Eye (tissue), 1 donor: ENCODE results near the gene NFKB2.

ENCODE experiments used
- DNase-seq: peaks from one replicate; pipeline ENCODE4 v3.0.0-alpha.2; 2015

NFKB2 gene

DNA sequence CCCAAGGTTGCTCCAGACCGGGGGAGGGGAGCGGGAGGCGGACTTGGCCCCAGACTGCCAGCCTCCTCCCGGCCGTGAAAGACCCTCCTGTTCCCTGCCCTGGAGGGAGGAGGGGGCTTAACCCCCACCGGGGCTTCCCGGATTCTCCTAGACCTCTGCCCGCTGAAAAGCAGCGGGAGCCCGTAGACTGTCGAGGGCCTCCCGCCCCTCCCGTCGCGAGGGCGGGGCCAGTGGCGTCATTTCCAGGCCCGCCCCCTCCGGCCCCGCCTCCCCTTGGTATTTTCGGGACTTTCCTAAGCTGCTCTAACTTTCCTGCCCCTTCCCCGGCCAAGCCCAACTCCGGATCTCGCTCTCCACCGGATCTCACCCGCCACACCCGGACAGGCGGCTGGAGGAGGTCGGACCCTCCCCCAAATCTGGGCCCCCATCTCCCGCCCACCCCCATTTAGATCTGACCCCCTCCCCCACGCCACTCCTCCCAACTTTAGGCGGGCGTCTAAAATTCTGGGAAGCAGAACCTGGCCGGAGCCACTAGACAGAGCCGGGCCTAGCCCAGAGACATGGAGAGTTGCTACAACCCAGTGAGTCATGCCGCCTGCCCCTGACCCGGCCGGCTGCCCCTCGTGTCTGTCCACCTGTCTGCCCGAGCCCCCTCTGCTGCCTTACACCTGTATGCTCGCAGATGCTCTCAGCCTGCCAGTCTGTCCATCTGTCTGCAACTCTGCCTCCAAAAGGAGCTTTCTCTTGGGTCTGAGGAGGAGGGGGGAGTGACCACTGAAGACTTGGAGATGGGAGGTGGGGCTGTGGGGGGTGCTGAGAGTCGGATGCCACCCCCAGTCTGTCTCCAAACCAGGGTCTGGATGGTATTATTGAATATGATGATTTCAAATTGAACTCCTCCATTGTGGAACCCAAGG, at the start of gene NFKB2:
TSS of gene NFKB2 (plus strand) at position 306 of the 917 bp plus-strand sequence. CDS start at position 561, 255 bp downstream.
- DNase-seq = peak; percentile 95

DNA sequence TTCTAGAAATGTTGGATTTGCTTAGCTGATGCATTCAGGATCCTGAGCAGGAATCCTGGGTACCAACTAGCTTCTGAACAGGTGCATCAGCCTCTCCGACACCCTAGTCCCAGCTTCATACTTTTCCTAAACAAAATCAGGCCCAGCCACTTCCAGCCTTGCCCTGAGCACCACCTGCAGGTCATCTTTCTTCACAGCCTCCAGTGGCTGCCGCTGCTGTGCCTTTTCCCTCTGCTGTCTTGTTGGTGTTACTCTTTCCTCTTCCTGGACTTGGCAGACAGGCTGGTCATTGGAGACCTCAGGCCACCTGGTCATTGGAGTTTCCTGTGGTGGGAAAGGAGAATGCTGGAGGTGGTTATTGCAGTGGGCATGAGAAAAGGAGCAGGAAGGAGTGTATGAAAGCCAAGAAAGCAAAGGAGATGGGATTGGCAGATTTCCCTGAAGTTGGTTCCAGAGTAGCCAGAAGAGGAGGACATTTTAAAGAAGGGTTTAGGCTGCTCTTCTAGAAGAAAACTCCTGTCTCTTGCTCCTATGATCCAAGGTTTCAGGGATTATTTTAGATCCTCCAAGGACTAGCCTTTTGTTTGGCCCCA, 48.2 kb upstream of the NFKB2 start:
- DNase-seq = peak; percentile 66

DNA sequence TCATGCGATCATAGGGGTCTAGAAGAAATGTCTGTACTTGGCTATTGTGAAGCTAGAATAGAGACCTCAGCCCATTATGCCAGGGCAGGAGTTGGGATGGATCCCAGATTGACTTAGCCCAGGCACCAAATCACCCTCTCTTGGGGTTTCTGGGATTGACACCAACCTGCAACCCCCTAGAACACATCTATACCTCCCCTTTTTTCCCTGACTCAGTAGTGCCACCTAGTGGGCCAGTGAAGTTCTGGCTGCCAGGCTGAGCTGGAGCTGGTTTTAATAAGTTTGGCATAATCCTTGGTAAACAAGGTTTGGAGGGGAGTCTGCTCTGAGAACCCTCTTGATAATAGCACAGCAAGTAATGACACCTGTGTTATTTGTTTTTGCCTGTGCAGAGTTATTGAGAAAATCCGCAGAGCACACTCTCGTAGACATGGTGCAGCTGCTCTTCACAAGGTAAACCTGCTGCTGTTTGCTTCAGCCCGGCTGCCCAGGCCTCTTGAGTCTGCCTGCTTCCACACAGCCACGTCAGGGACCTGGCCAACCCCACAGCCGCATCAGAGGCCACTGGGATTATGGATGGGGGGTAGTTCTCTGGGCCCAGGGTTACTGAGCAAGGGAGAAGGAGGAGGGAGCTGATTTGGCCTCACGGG, 43.3 kb upstream of the NFKB2 start:
- DNase-seq = peak; percentile 91

DNA sequence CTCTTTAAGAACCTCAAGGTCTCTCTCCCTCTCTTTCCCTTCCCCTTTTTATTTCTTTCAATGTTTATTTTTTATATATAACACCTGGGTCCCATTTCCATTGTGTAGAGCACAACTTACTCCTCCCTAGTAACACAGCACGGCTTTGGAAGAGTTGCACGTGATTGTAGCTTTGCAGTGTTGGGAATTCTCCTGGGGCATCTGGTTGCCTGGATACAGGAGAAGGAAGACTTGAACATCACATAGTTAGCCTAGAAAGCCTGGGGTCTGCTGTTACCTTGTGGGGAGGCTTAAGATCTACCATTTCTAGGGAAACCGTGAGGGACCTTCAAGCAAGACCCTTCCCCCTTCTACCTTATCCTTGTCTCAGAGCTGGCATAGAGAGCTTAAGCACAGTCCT, 41.1 kb upstream of the NFKB2 start:
- DNase-seq = peak; percentile 35

DNA sequence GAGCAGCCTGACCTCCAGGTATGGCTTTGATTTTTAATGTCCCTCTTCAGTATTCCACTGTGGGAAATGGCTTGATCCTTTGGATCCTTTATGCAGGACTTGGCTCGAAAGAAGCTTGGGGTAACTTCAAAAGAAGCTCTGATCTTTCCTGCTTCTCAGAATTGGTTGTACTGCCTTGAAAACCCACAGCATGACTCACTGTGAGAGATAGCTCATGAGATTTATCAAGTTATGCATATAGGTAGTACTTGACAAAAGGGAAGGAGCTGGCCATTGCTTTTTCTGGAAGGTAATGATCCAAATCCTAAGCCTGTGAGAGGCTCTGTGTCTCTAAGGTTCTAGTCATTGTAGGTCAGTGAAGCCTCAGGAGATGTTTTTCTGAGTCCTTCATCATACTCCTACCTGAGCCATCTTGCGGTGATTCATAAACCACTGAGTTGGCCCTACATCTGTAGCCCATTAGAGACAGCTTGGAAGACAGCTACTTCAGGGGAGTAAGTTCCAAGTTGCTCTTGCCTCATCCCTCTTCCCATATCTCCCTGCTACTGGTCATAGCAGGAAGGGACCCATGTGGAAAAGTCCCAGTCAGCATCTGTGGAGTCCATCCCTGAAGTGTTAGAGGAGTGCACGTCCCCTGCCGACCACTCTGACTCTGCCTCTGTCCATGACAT, 36.7 kb upstream of the NFKB2 start:
- DNase-seq = no peak

DNA sequence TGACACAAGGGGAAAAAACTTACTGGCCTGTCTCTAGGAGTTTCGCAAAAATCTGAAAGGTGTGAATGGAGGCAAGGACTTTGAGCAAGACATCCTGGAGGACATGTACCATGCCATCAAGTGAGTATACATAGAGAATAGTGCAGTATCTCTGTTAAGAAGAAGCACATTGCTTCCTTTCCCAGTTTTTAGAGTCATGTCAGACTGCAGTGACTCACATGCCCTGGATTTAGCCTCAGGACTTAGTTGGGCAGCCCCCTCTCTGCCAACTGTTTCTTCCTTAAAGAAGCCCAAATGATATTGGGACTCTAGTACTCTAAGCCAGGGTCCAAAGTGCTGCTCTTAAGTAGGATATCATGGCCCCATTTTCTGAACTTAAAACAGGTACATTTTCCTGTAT, 28.1 kb upstream of the NFKB2 start:
- DNase-seq = no peak

DNA sequence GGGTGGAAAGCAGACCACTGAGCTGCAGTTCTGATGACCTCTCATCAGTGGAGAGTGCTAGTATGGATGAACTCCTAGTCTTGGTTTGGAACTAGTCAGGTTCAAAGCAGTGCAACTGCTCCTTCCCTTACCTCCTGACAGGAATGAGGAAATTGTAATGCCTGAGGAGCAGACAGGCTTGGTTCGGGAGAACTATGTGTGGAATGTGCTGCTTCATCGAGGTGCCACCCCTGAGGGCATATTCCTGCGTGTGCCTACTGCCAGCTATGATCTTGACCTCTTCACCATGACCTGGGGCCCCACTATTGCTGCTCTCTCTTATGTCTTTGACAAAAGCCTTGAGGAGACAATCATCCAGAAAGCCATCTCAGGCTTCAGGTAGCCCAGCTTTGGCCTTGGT, 27.4 kb upstream of the NFKB2 start:
- no peak for DNase-seq

DNA sequence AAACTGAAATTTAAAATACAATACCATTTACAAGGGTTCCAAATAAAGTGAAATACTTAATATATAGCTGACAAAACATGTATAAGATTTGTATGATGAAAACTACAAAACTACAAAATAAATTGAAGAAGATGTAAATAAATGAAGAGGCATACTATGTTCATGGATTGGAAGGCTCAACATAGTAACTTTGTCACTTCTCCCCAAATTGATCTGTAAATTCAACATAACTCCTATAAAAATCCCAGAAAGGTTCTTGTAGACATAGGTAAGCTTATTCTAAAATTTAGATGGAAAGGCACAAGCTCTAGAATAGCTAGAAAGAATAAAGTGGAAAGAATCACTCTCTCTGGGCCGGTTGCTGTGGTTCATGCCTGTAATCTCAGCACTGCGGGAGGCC, 24.2 kb upstream of the NFKB2 start:
- DNase-seq = no peak

DNA sequence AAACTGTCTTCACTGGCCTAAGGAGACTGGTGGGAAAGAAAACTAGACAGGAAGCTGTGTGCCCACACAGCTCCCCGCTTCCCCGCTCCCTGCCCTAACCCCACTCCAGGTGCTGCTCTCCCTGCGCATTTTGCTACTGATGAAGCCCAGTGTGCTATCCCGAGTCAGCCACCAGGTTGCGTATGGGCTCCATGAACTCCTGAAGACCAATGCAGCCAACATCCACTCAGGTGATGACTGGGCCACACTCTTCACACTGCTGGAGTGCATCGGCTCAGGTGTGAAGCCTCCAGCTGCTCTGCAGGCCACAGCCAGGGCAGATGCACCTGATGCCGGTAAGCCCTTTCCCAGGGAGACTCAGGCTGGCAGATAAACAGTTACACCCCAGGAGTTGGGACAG, 20.3 kb upstream of the NFKB2 start:
- DNase-seq = no peak

DNA sequence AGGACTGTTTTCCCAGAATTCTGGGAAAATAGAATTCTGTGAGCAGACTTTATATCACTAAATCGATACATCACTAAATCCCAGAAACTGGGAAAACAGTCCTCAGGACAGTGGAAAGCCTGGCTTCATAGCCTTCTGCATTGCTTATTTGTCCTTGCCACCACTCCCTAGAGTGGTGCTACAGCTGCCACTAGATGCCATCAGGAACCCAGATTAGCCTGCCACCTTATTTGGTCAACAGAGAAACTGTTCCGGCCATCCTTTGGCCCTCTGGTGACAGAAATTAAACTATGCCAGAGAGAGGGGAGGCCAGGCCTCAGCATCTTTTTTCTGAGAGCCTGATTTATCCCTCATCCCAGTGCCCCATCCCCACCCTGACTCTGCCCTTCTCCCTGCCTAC, 19.6 kb upstream of the NFKB2 start:
- DNase-seq = no peak

DNA sequence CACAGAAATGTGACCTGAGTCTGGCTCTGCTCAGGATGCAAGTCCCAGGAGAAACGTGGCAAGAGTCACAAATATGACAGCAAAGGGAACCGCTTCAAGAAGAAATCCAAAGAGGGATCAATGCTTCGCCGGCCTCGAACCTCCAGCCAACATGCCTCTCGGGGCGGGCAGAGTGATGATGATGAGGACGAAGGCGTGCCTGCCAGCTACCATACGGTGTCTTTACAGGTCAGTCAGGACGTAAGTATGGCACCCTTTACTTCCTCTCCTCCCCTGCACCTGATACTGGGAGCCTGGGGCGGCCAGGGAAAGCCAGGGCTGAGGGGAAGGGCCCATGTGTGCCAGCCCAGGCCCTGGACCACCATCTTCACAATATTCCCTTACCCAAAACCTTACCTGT, 18.6 kb upstream of the NFKB2 start:
- no peak for DNase-seq

DNA sequence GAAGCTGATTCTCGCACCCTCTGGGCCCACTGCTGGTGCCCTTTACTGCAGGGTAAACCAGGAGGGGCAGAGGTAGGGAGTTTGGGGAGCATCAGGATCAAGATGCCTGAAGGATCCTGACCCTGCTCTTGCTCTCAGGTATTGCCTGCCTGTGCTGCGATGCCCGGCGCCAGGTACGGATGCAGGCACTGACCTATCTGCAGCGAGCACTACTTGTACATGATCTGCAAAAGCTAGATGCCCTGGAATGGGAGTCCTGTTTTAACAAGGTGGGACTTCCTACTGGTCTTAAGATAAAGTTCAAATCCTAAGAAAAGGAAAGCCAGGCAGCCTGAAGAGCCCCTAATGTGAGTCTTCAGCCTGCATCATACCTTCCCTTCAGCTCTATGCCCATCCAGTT, 16.1 kb upstream of the NFKB2 start:
- DNase-seq = no peak

DNA sequence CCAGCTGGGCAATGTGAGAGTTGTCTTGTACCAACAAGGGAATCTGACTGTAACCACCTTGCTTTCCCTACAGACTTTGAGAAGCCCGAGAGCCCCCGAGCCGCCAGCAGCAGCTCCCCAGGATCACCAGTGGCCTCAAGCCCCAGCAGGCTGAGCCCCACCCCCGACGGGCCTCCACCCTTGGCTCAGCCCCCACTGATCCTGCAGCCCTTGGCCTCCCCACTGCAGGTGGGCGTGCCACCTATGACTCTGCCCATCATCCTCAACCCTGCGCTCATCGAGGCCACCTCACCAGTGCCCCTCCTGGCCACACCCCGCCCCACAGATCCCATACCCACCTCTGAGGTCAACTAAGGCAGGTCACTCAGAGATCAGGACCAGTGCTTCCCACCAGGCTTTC, 13.5 kb upstream of the NFKB2 start:
- no peak for DNase-seq

DNA sequence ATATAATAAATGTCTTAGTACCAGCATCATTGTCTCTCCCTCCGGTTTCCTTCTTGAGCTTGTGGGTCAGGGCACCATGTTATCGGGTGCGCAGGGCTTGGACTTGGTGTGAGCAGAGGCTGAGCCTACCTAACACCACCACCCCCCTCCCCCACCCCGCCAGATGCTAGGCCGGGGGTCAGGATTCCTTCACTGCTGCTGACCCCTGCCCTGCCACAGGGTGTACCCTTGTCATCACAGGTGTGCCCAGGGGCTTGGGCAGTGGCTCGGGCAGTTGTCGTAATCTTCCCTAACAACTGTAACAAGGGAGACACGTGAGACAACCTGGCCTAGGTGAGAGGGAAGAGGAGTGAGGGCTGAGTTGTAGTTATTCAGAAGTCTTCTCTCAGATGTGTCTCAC, 12.6 kb upstream of the NFKB2 start:
- DNase-seq = no peak

DNA sequence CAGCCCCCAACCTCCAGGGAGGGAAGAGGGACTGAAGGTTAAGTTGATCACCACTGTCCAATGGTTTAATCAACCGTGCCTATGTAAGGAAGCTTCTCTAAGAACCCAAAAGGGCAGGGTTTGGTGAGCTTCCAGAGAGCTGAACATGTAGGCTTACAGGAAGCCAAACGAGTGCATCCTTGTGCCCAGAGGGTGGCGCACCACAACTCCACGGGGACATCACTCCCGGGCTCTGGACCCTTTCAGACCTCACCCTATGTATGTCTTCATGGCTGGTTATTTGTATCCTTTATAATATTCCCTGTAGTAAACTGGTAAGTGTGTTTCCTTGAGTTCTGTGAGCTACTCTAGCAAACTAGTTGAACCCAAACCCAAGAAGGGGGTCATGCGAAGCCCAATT, 11.5 kb upstream of the NFKB2 start:
- no peak for DNase-seq

DNA sequence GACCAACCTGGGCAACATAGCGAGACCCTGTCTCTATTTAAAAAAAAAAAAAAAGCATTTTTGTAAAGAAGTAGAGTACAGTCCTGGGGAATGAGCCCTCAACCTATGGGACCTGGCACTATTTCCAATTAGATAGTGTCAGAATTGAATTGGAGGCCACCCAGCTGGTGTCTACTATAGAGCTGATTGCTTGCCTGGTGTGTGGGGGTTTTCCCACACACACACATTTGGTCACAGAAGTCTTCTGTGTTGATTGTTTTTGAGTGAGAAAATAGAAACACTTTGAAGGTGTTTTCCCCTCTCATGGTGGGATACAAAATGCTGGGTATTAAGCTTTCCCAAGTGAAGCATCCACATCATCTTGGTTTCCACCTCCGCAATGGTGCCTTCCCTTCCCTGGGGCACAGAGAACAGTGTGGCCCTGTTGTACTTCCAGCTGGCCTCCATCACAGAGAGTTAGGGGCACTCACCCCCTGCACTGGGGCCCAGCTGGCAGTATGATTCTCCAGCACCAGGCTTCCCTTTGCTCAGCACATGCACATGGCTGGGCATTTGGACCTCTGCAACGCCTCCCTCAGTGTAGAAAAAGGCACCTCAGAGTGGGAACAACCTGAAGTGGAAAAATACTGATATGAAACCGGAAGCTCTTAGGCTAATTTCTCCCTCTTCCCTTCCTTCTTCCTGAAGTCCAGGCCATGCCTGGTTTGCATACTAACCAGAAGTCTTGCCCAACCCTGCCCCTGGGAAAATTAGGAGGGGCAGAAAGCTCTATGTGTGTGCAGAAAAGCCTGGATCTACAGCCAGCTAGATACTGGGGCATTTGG, 10.7 kb upstream of the NFKB2 start:
- DNase-seq = no peak

DNA sequence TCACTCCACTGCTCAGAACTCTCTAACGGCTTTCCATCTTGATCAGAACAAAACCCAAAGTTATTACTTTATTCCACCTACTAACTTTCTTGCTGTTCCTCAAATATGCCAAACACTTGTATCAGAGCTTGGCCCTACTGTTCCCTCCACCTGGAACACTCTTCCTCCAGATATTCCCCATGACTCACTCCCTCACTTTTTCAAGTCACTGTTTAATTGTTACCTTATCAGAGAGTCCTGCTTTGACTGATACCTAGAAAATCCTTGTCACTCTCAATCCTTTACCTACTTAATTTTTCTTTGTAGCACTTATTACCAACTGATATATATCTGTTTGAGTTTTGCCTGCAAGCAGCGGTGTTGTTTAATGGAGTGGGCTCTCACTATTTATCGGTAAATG, 5.6 kb upstream of the NFKB2 start:
- DNase-seq = no peak

DNA sequence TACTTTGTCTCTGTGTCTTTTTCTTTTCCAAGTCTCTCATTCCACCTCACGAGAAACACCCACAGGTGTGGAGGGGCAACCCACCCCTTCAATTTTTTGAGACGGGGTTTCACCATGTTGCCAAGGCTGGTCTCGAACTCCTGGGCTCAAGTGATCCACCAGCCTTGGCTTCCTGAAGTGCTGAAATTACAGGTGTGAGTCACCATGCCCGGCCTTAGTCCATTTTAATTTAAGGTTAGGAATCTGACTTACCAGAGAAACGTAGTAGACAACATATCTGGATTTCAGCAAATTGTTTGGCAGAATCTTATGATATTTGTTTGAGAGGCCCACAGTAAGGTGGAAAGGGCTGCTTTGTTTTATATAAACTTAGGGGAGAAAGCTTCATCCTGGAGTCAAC, 3.2 kb upstream of the NFKB2 start:
- no peak for DNase-seq

DNA sequence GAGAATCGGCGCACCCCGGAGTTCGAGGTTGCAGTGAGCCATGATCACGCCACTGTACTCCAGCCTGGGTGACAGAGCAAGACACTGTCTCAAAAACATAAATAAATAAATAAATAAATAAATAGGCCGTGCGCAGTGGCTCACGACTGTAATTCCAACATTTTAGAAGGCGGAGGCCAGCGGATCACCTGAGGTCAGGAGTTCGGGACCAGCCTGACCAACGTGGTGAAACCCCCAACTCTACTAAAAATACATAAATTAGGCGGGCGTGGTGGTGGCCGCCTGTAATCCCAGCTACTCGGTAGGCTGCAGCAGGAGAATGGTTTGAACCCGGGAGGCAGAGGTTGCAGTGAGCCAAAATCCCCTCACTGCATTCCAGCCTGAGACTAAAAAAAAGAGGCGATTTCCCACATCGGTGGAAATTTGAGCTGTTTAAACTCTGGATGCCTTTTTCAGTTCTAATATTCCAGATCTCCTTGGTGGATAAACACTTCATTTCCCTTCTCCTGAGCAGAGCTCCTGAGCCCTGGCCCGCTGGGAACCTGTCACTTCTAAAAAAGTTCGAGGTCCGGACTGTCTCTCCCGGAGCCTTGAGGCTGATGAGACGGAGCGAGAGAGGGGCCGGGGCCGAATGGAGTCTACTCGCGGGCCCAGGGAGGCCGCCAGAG, 2.0 kb upstream of the NFKB2 start:
- no peak for DNase-seq

DNA sequence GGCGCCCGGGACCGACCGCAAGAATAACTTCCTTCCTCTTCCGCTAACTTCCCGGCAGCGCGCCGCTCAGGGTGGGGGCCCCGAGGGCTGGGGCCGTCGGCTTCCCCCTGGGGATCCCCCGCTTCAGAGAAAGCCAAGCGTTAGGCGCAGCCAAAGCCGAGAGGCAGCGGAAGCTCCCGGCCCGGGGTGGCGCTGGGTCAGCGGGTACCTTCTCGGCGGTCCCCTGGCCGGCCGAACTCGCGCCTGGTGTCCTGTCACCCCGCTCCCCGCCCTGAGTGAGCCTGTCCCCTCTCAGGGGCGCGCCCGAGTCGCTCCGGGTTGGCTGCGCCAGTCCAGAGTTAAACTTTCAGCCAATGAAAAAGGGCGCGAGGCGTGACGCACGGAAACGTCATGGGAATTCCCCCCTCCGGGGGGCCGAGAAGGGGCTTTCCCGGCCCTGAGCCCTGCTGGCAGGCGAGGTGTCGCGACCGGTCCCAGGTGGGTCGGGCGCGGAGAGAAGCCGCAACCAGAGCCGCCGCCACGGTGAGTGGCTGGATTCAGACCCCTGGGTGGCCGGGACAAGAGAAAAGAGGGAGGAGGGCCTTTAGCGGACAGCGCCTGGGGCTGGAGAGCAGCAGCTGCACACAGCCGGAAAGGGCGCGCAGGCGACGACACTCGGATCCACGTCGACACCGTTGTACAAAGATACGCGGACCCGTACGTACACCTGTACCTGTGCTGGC, 1.3 kb upstream of the NFKB2 start:
- peak; percentile 95 for DNase-seq

DNA sequence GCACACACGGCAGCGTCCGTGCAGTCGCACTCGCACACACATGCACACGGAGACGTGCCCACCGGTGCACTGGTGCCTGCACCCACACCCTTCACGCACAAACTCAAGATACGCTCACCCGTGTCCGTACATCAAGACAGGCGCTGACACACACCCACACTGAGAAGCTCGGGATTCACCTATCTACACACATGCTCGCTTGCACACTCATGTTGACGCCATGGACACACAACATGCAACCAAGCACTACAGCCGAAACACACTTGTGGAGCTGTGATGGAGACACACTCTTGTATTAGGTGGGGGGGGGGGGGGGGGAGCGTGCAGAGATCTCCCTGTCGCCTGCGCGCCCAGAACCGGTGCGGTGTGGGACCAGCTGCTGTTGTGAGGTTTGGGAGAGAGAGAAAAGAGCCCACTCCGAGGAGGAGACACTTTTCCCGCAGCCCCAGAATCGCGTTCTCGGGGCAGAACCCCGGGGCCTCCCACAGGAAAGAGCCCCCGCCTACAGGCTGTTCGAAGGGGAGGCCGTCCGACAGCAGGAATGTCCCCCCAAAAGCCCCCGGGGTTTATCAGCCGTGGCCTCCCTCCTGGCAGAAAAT, 605 bp upstream of the NFKB2 start:
- peak; percentile 79 for DNase-seq
